GM18951 (cell line): ENCODE data around the gene ITIH5.

Experiments used
- POLR2A ChIP-seq: IDR thresholded peaks from 4 replicates; pipeline ENCODE4 v1.6.1; 2011; ENCODE audit warnings: mild to moderate bottlenecking; ENCODE audit not compliant: insufficient read length, insufficient read depth; ENCODE audit errors: extremely low read depth
- in situ Hi-C: fragments of 300-500 bp; cut with MboI; formaldehyde crosslinking; loops from one replicate; pipeline ENCODE4 v1.12.0; 2022; ENCODE audit warnings: low sequenced_read_pairs, mixed read lengths, inconsistent platforms; ENCODE audit not compliant: unreplicated experiment

The ITIH5 gene

GRCh38 chr10:7559386-7559785, 107.4 kb downstream of the ITIH5 start:
- TF ChIP-seq POLR2A = no peak
- in situ Hi-C loops = no loop called here

- in situ Hi-C loops = no loop called here
- no peak for TF ChIP-seq POLR2A
Observed at GRCh38 chr10:7558036-7558435, 108.7 kb downstream of the ITIH5 start.

GRCh38 chr10:7553531-7553930, 113.2 kb downstream of the ITIH5 start:
- in situ Hi-C loops = no loop called here
- TF ChIP-seq POLR2A = no peak

GRCh38 chr10:7551950-7552716, 114.6 kb downstream of the ITIH5 start:
- in situ Hi-C loops = no loop called here
- no peak for TF ChIP-seq POLR2A

- in situ Hi-C loops = no loop called here
- no peak for TF ChIP-seq POLR2A
Observed at GRCh38 chr10:7551289-7551688, 115.5 kb downstream of the ITIH5 start.

- in situ Hi-C loops = no loop called here
- no peak for TF ChIP-seq POLR2A
Observed at GRCh38 chr10:7550013-7550412, 116.8 kb downstream of the ITIH5 start.

- in situ Hi-C loops = loop anchor here (10.0 to 25.0 kb wide), 2 partner anchors 127 to 1739 kb away; no protein-coding TSS in a partner anchor
- TF ChIP-seq POLR2A = no peak
Observed at GRCh38 chr10:7547829-7548228, 118.9 kb downstream of the ITIH5 start.

GRCh38 chr10:7547206-7547605, 119.6 kb downstream of the ITIH5 start:
- in situ Hi-C loops = loop anchor here (10.0 to 25.0 kb wide), 2 partner anchors 128 to 1740 kb away; no protein-coding TSS in a partner anchor
- TF ChIP-seq POLR2A = no peak

- TF ChIP-seq POLR2A = no peak
Observed at GRCh38 chr10:7546385-7546967, 120.3 kb downstream of the ITIH5 start.

GRCh38 chr10:7545792-7546191, 121.0 kb downstream of the ITIH5 start:
- in situ Hi-C loops = loop anchor here (10.0 to 25.0 kb wide), 2 partner anchors 129 to 1742 kb away; no protein-coding TSS in a partner anchor
- TF ChIP-seq POLR2A = no peak

More at GRCh38 chr10:7546385-7546967, 120.3 kb downstream of the ITIH5 start:
- in situ Hi-C loops = loop anchor here (10.0 to 25.0 kb wide), 2 partner anchors 128 to 1741 kb away; no protein-coding TSS in a partner anchor

- TF ChIP-seq POLR2A = no peak
- in situ Hi-C loops = loop anchor here (10.0 to 25.0 kb wide), 2 partner anchors 130 to 1742 kb away; no protein-coding TSS in a partner anchor
Observed at GRCh38 chr10:7545261-7545660, 121.5 kb downstream of the ITIH5 start.

GRCh38 chr10:7544203-7544602, 122.6 kb downstream of the ITIH5 start:
- in situ Hi-C loops = loop anchor here (10.0 to 25.0 kb wide), 2 partner anchors 131 to 1743 kb away; no protein-coding TSS in a partner anchor
- TF ChIP-seq POLR2A = no peak

- no peak for TF ChIP-seq POLR2A
- in situ Hi-C loops = loop anchor here (10.0 to 25.0 kb wide), 2 partner anchors 132 to 1745 kb away; no protein-coding TSS in a partner anchor
Observed at GRCh38 chr10:7542189-7542914, 124.4 kb downstream of the ITIH5 start.
